Mucosa of rectum (tissue), 2 donors: ENCODE results near the gene MACROD2.

Source experiments
- H3K27ac ChIP-seq, 2 donors: one replicate each; pipeline ENCODE4 v1.7.0; 2013; ENCODE audit warnings: inconsistent platforms in 2 of 2, low read depth in 2 of 2, low read length in 2 of 2
- H3K27me3 ChIP-seq, 2 donors: one replicate each; pipeline ENCODE4 v1.7.0; 2013; ENCODE audit warnings: low read length in 2 of 2; ENCODE audit not compliant: control insufficient read depth in 2 of 2, insufficient read depth in 2 of 2
- H3K36me3 ChIP-seq, 2 donors: one replicate each; pipeline ENCODE4 v1.7.0; 2013; ENCODE audit warnings: low read length in 2 of 2; ENCODE audit not compliant: control insufficient read depth in 2 of 2, insufficient read depth in 2 of 2
- H3K4me1 ChIP-seq, 2 donors: one replicate each; pipeline ENCODE4 v1.7.0; 2013; ENCODE audit warnings: low read length in 2 of 2, mild to moderate bottlenecking in 1 of 2; ENCODE audit not compliant: control insufficient read depth in 2 of 2, insufficient read depth in 2 of 2
- H3K4me3 ChIP-seq, 2 donors: one replicate each; pipeline ENCODE4 v1.7.0; 2013; ENCODE audit warnings: low read length in 2 of 2
- H3K9ac ChIP-seq, 2 donors: one replicate each; pipeline ENCODE4 v1.7.0; 2013; ENCODE audit warnings: low read length in 2 of 2, low read depth in 1 of 2, mild to moderate bottlenecking in 1 of 2
- H3K9me3 ChIP-seq, 2 donors: one replicate each; pipeline ENCODE4 v1.7.0; 2013; ENCODE audit warnings: low read length in 2 of 2; ENCODE audit not compliant: control insufficient read depth in 2 of 2
- donor health status: healthy.
- donor health status: Normal muscosa, but diverticular disease.

Gene MACROD2

GRCh38 chr20:15204234-15204633 is 1208.9 kb downstream of the MACROD2 start:
- Histone ChIP-seq H3K4me3 (no peak overlapping the region), H3K4me1 (no peaks in the 10 kb centered on the region), H3K27ac (no peak overlapping the region), H3K9ac (no peak overlapping the region), H3K27me3 (no peaks in the 10 kb centered on the region), H3K36me3 (no peaks in the 10 kb centered on the region), H3K9me3 (no peaks in the 10 kb centered on the region)

- Histone ChIP-seq H3K27me3 (no peaks in the 10 kb centered on the region), H3K4me1 (no peaks in the 10 kb centered on the region), H3K9me3 (no peaks in the 10 kb centered on the region), H3K9ac (no peak overlapping the region), H3K27ac (no peak overlapping the region), H3K36me3 (no peaks in the 10 kb centered on the region), H3K4me3 (no peak overlapping the region)
These were observed 1209.7 kb downstream of the MACROD2 start for GRCh38 chr20:15205028-15205427.

- H3K9me3 ChIP-seq = no peaks in the 10 kb centered on the region
- no peaks in the 10 kb centered on the region for H3K36me3 ChIP-seq
- no peak overlapping the region for H3K4me3 ChIP-seq
- H3K4me1 ChIP-seq = no peaks in the 10 kb centered on the region
- no peaks in the 10 kb centered on the region for H3K27me3 ChIP-seq
- H3K27ac ChIP-seq = no peak overlapping the region
- H3K9ac ChIP-seq = no peak overlapping the region
These were observed 1210.4 kb downstream of the MACROD2 start for GRCh38 chr20:15205719-15206118.

- Histone ChIP-seq H3K27ac (no peak overlapping the region), H3K36me3 (no peaks in the 10 kb centered on the region), H3K9ac (no peak overlapping the region), H3K9me3 (no peaks in the 10 kb centered on the region), H3K4me1 (no peaks in the 10 kb centered on the region), H3K4me3 (no peak overlapping the region), H3K27me3 (no peaks in the 10 kb centered on the region)
These were observed 1214.2 kb downstream of the MACROD2 start for GRCh38 chr20:15209537-15209936.

- H3K27ac ChIP-seq = no peak overlapping the region
- no peaks in the 10 kb centered on the region for H3K9me3 ChIP-seq
- H3K36me3 ChIP-seq = no peaks in the 10 kb centered on the region
- H3K4me3 ChIP-seq = no peak overlapping the region
- H3K27me3 ChIP-seq = no peaks in the 10 kb centered on the region
- H3K9ac ChIP-seq = no peak overlapping the region
- no peaks in the 10 kb centered on the region for H3K4me1 ChIP-seq
These were observed 1218.7 kb downstream of the MACROD2 start for GRCh38 chr20:15214051-15214450.

GRCh38 chr20:15220009-15220656 is 1224.8 kb downstream of the MACROD2 start:
- no peak overlapping the region for H3K9ac ChIP-seq
- H3K4me1 ChIP-seq = no peaks in the 10 kb centered on the region
- H3K4me3 ChIP-seq = no peak overlapping the region
- no peaks in the 10 kb centered on the region for H3K9me3 ChIP-seq
- H3K27ac ChIP-seq = no peak overlapping the region
- no peaks in the 10 kb centered on the region for H3K27me3 ChIP-seq
- H3K36me3 ChIP-seq = no peaks in the 10 kb centered on the region

GRCh38 chr20:15220778-15221565 is 1225.7 kb downstream of the MACROD2 start:
- no peaks in the 10 kb centered on the region for H3K27me3 ChIP-seq
- no peaks in the 10 kb centered on the region for H3K9me3 ChIP-seq
- no peak overlapping the region for H3K9ac ChIP-seq
- H3K4me1 ChIP-seq = no peaks in the 10 kb centered on the region
- H3K27ac ChIP-seq = no peak overlapping the region
- no peaks in the 10 kb centered on the region for H3K36me3 ChIP-seq
- H3K4me3 ChIP-seq = no peak overlapping the region

GRCh38 chr20:15222502-15223330 is 1227.4 kb downstream of the MACROD2 start:
- no peak overlapping the region for H3K9ac ChIP-seq
- no peak overlapping the region for H3K4me3 ChIP-seq
- no peaks in the 10 kb centered on the region for H3K9me3 ChIP-seq
- no peaks in the 10 kb centered on the region for H3K36me3 ChIP-seq
- no peaks in the 10 kb centered on the region for H3K4me1 ChIP-seq
- no peaks in the 10 kb centered on the region for H3K27me3 ChIP-seq
- no peak overlapping the region for H3K27ac ChIP-seq

GRCh38 chr20:15224199-15224598 is 1228.9 kb downstream of the MACROD2 start:
- Histone ChIP-seq H3K36me3 (no peaks in the 10 kb centered on the region), H3K9ac (no peak overlapping the region)

GRCh38 chr20:15227102-15227501 is 1231.8 kb downstream of the MACROD2 start:
- no peaks in the 10 kb centered on the region for H3K9me3 ChIP-seq
- H3K9ac ChIP-seq = no peak overlapping the region
- no peak overlapping the region for H3K27ac ChIP-seq
- H3K4me3 ChIP-seq = no peak overlapping the region
- no peaks in the 10 kb centered on the region for H3K4me1 ChIP-seq
- no peaks in the 10 kb centered on the region for H3K36me3 ChIP-seq
- H3K27me3 ChIP-seq = no peaks in the 10 kb centered on the region

More at GRCh38 chr20:15224199-15224598, 1228.9 kb downstream of the MACROD2 start:
- Histone ChIP-seq H3K9me3 (no peaks in the 10 kb centered on the region), H3K27me3 (no peaks in the 10 kb centered on the region), H3K4me3 (no peak overlapping the region), H3K27ac (no peak overlapping the region), H3K4me1 (no peaks in the 10 kb centered on the region)
